Sigmoid colon (tissue), 4 donors: ENCODE results near the gene ULBP2.

Experiments used
- POLR2A ChIP-seq, 2 donors: fragments of 450-650 bp; IDR thresholded peaks; one replicate each; pipeline ENCODE4 v1.6.1; 2016; ENCODE audit warnings: antibody characterized with exemption in 2 of 2, mild to moderate bottlenecking in 2 of 2, moderate library complexity in 2 of 2
- POLR2AphosphoS5 ChIP-seq, 4 donors: sonication (generic); formaldehyde crosslinking; IDR thresholded peaks; one replicate each; pipeline ENCODE4 v1.6.1; 2017; ENCODE audit warnings: antibody characterized with exemption in 4 of 4
- TF ChIP-seq, protein P1 (sequence below), 4 experiments: fragments of 450-650 bp in 3 of 4; fragments of 200-600 bp in 1 of 4; IDR thresholded peaks; one replicate each; pipeline ENCODE4 v1.5.1; 2016 to 2019; ENCODE audit warnings: antibody characterized with exemption in 4 of 4, mild to moderate bottlenecking in 3 of 4, moderate library complexity in 2 of 4

DNA sequence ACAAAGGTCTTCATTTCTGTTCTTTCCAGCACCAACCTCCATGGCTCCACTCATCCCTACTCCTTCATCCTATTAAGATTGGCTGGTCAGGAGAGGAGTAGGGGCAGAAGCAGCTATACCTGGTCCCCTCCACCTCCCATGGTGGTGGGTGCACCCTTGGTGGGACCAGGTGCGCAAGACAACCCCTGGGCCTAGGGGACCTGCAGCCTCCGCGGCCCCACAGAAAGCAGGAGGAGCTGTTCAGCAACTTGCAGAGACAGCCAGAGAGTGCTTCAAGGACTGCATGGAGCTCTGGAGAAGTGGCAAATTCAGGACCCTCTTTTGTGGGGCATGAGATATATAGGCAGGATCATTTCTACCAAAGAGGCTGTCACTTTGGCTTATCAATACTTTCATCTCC is 9.8 kb downstream of the ULBP2 start:
- TF ChIP-seq, protein P1, sequence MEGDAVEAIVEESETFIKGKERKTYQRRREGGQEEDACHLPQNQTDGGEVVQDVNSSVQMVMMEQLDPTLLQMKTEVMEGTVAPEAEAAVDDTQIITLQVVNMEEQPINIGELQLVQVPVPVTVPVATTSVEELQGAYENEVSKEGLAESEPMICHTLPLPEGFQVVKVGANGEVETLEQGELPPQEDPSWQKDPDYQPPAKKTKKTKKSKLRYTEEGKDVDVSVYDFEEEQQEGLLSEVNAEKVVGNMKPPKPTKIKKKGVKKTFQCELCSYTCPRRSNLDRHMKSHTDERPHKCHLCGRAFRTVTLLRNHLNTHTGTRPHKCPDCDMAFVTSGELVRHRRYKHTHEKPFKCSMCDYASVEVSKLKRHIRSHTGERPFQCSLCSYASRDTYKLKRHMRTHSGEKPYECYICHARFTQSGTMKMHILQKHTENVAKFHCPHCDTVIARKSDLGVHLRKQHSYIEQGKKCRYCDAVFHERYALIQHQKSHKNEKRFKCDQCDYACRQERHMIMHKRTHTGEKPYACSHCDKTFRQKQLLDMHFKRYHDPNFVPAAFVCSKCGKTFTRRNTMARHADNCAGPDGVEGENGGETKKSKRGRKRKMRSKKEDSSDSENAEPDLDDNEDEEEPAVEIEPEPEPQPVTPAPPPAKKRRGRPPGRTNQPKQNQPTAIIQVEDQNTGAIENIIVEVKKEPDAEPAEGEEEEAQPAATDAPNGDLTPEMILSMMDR (IDR thresholded peaks at IDR 0.05) = no peak
- no peak for TF ChIP-seq POLR2AphosphoS5 (IDR thresholded peaks at IDR 0.05)
- no peak for TF ChIP-seq POLR2A (IDR thresholded peaks at IDR 0.05)
